Activated CD4-positive, alpha-beta memory T cell treated with anti-CD3 and anti-CD28 coated beads for 36 hours (primary cell): Measurements from ENCODE around the gene ARF1. TPM values are rescaled to one million over a fixed set of nuclear protein-coding genes. Genes with fewer than 3 reads are reported as not detected.

ENCODE experiments used
- CTCF ChIA-PET: fragments of 350-600 bp; sonication (Branson Sonifier 250); formaldehyde crosslinking; loops from one replicate; lab custom pipeline; 2021; ENCODE audit warnings: antibody characterized with exemption, inconsistent platforms; lab: Charles Lee
- POLR2A ChIA-PET: fragments of 350-600 bp; sonication (Branson Sonifier 250); formaldehyde crosslinking; loops from one replicate; lab custom pipeline; 2021; ENCODE audit warnings: antibody characterized with exemption; lab: Charles Lee
- DNase-seq: peaks from one replicate; pipeline ENCODE4 v3.0.0-alpha.2; 2020
- H3K27ac Mint-ChIP-seq: one replicate; pipeline ENCODE4 v1.8.0; 2021; ENCODE audit warnings: mixed read lengths
- H3K27me3 Mint-ChIP-seq: one replicate; pipeline ENCODE4 v1.8.0; 2021; ENCODE audit warnings: mixed read lengths
- H3K36me3 Mint-ChIP-seq: one replicate; pipeline ENCODE4 v1.8.0; 2021; ENCODE audit warnings: mixed read lengths
- H3K4me1 Mint-ChIP-seq: one replicate; pipeline ENCODE4 v1.8.0; 2021; ENCODE audit warnings: low read depth, mixed read lengths
- H3K4me3 Mint-ChIP-seq: one replicate; pipeline ENCODE4 v1.8.0; 2021; ENCODE audit warnings: mild to moderate bottlenecking, mixed read lengths
- H3K9me3 Mint-ChIP-seq: one replicate; pipeline ENCODE4 v1.8.0; 2021; ENCODE audit warnings: mixed read lengths
- intact Hi-C: fragments of 100-400 bp; cut with micrococcal nuclease; formaldehyde crosslinking; loops from one replicate; pipeline ENCODE4 v1.15.1; 2023
- microRNA-seq: library from miRNA; unstranded; fragments of <30 nt; microRNA quantifications from one replicate; pipeline ENCODE4 v1.2.0, GENCODE V29; 2022; ENCODE audit warnings: borderline number of aligned reads, borderline microRNAs expressed, borderline replicate concordance
- total RNA-seq, 2 experiments: library from RNA; stranded (reverse); gene quantifications; one replicate each; pipeline ENCODE4 v1.2.3, GENCODE V29; 2021

ARF1 gene
- total RNA-seq, 2 experiments from 2014 or later, result 346 to 355 TPM

DNA sequence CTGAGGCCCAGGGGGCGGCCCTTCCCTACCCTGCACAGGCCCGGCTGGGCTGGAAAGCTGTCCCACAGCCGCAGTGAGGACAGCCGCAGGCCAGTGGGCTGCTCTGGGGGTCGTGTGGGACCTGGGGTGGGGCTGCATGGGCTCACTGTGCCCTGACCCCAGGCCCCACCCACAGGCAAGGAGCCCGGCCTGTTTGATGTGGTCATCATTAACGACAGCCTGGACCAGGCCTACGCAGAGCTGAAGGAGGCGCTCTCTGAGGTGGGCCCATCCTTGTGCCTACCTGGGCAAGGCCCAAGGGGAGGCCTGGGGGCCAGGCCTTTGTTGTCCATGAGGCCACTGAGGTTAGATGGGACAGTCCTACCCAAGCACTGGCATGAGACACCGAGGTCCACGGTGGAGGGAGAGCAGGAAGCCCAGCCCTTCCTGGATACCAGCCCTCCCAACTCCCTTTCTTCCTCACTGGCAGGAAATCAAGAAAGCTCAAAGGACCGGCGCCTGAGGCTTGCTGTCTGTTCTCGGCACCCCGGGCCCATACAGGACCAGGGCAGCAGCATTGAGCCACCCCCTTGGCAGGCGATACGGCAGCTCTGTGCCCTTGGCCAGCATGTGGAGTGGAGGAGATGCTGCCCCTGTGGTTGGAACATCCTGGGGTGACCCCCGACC, 65.8 kb downstream of the ARF1 start:
- Mint-ChIP-seq H3K4me1 (peaks cover 9% of the 10 kb centered on the region), H3K36me3 (no peaks in the 10 kb centered on the region), H3K4me3 (no peak overlapping the region), H3K27ac (no peak overlapping the region), H3K9me3 (no peaks in the 10 kb centered on the region), H3K27me3 (no peaks in the 10 kb centered on the region)
- CTCF ChIA-PET, result no interaction called here
- intact Hi-C loops, result no loop called here
- POLR2A ChIA-PET, result no interaction called here
- no peak for DNase-seq

Small RNA genes within 50 kb of the gene (microRNA-seq; reads per million reads assigned to microRNA genes)
- gene MIR3620, result 3.9 reads per million, percentile 5 among the genes with 10 or more reads in this experiment

Other genes with a start within 250 kb of the ARF1 start
- gene WNT9A, start 134.8 kb upstream of the ARF1 start, total RNA-seq, result under 1 TPM; 0.07 to 0.12 TPM
- gene WNT3A, start 75.7 kb upstream of the ARF1 start, total RNA-seq, result not detected
- gene C1orf35, start 20.6 kb downstream of the ARF1 start, total RNA-seq, result 10 to 100 TPM; 21.9 to 22.1 TPM
- 10 to 100 TPM; 51.1 to 52.7 TPM for gene MRPL55, start 26.6 kb downstream of the ARF1 start, total RNA-seq
- gene GUK1, start 57.6 kb downstream of the ARF1 start, total RNA-seq, result 100 to 1,000 TPM; 229 to 239 TPM
- under 1 TPM; 0.41 to 0.57 TPM for gene GJC2, start 67.2 kb downstream of the ARF1 start, total RNA-seq
- gene IBA57, start 83.1 kb downstream of the ARF1 start, total RNA-seq, result 1 to 10 TPM; 3.8 to 4.8 TPM
- 10 to 100 TPM; 14.3 to 14.9 TPM for gene OBSCN, start 125.3 kb downstream of the ARF1 start, total RNA-seq